ENCODE measurements around the gene FBXO3.
"Not testable (repeated sequence)": the region's sequence is repeated elsewhere in the genome, so short reads cannot be mapped to it uniquely, and the experiment has no call there.

FBXO3 gene

DNA sequence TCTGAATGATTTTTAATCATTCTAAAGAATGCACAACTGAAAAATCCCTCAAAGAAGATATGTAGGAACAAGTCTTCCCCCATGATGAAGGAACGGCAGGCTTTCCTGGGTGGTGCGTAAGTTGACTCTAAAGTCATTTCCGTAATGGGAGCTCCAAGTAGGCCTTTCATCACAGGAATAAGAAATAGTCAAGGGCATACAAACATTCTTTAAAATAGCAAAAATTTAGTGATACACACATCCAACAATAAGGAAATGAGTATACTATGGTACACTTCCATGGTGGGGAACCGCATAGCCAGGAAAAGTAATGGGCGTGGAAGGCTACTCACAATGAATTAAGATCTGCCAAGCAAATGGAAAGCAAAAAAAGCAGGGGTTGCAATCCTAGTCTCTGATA is 48.8 kb downstream of the FBXO3 start:
- DNase-seq, result no peak

GRCh38 chr11:33724644-33725035 is 49.7 kb downstream of the FBXO3 start:
- DNase-seq, result no peak

GRCh38 chr11:33723238-33723881 is 51.0 kb downstream of the FBXO3 start:
- no peak for DNase-seq

DNA sequence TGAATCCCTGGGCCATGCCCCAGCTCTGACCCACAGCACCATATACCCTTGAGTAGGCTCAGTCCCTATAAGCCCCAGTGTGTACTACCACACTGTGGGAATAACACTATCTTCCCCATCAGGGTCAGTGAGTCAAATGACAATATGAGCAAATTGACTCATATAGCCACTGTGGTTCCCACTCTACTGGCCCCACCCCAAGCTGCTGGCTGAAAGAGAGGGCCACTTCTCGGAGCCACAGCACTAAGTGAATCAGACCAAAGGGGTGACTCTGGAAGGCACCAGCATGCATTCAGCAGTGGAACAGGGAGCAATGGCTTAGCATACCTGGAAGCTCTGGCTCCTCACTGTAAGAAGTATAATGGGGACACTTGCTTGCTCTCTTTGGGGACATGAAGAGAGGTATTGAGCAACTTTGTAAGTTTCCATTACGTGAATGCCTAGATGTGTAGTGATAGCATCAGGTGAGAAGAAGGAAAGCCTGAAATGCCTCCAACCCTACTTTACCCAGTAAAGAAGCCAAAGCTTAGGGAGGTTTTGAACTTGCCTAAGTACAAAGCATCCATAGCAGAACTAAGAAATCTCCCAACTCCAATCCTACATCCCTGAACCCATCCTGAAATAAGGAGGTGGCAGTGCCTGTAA is 51.6 kb downstream of the FBXO3 start:
- no peak for DNase-seq

DNA sequence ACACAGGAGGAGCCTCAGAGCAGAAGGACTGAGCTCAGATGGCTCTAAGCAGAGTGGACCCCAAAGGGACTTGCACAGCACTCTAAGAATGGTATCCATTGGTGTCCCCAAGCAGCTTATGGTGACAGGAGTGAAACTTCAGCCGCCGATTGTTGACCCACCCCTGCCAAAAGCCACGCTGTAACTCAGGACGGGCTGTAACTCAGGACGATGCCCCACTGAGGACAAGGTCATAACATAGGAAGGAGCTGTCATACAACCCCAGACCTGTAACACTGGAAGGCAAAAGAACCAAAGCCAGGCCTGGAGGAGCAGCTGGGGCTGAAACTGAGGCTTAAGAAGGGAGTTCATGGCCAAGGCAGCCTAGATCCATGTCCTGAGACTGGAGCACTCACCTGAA is 52.3 kb downstream of the FBXO3 start:
- DNase-seq, result no peak

- no peak for DNase-seq
These were observed 52.9 kb downstream of the FBXO3 start for GRCh38 chr11:33721426-33721825.

DNA sequence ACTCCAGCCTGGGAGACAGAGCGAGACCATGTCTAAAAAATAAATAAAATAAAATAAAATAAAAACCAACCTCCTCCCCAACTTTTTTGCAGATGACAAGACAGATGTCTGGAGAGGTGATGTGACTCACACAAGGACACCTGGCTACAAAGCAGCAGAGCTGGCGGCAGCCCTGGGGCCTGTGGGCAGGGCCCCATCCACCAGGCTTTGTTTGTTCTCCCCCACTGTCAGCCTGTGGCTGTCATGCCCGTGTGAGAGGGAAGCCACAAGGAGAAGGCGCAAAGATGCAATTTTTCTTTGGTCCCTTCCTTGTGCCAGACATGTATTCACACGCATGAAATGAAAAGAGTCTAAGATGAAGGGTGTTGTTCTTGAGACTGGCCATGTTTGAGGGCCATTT is 54.7 kb downstream of the FBXO3 start:
- no peak for DNase-seq

GRCh38 chr11:33718440-33718839 is 55.9 kb downstream of the FBXO3 start:
- DNase-seq, result no peak

- peak; percentile 27 for DNase-seq
These were observed 58.1 kb downstream of the FBXO3 start for GRCh38 chr11:33716243-33716642.

DNA sequence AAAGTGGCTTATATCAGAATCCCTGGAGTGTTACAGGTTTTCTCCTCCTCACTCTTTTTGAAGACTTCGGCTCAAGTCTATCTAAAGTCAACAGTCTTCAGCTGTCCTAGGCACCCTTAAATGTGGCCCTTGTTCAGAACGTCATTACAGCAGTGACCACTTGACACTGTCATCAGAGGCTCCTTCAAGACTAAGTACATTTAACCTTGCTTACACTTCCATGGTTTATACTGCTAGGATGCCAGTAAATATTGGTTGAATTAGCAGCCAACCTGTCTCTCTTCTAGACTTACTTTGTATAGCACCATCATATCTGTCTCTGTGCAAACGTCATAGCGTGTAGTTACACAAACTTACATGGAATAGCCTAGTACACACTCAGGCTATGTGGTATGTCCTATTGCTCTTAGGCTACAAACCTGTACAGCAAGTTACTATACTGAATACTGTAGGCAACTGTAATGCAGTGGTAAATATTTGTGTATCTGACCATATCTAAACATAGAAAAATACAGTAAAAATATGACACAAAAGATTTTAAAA is 60.4 kb downstream of the FBXO3 start:
- DNase-seq, result no peak

- no peak for DNase-seq
These were observed 61.0 kb downstream of the FBXO3 start for GRCh38 chr11:33713151-33713855.

DNA sequence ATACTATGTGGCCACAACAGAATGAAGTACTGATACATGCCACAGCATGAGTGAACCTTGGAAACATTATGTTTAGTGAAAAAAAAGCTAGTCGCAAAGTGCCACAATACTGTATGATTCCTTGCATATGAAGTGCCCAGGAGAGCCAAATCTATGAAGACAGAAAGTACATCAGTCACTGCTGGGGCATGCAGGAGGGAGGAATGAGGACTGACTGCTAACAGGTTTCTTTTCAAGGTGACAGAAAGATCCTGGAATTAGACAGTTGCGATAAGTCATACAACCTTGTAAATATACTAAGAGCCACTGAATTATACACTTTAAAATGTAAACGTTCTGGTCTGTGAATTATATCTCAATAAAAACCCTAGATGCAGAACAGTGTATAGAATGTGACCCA is 61.9 kb downstream of the FBXO3 start:
- no peak for DNase-seq

- DNase-seq, result no peak
These were observed 64.9 kb downstream of the FBXO3 start for GRCh38 chr11:33709466-33709865.

GRCh38 chr11:33708985-33709384 is 65.3 kb downstream of the FBXO3 start:
- DNase-seq, result no peak

- DNase-seq, result not testable (repeated sequence)
These were observed 66.5 kb downstream of the FBXO3 start for GRCh38 chr11:33707831-33708230.

DNA sequence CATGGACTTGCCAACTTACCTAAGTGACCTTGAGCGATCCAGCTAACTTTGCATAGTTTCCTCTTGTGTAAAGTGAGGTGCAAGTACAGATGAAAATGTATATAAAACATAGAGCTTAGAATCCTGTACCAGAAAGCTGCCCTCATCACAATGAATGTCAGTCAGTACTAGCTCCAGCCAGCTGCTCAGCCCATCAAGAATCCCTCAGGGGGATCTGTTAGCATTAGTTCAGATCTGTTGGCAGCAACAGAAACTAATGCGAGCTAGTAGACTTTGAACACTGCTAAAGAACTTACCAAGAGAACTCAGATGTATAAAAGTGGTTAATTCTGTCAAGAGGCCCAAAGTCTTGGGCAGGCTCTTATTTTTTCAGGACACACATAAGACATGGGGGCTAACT is 67.4 kb downstream of the FBXO3 start:
- no peak for DNase-seq

- no peak for DNase-seq
These were observed 67.8 kb downstream of the FBXO3 start for GRCh38 chr11:33706546-33706945.

DNA sequence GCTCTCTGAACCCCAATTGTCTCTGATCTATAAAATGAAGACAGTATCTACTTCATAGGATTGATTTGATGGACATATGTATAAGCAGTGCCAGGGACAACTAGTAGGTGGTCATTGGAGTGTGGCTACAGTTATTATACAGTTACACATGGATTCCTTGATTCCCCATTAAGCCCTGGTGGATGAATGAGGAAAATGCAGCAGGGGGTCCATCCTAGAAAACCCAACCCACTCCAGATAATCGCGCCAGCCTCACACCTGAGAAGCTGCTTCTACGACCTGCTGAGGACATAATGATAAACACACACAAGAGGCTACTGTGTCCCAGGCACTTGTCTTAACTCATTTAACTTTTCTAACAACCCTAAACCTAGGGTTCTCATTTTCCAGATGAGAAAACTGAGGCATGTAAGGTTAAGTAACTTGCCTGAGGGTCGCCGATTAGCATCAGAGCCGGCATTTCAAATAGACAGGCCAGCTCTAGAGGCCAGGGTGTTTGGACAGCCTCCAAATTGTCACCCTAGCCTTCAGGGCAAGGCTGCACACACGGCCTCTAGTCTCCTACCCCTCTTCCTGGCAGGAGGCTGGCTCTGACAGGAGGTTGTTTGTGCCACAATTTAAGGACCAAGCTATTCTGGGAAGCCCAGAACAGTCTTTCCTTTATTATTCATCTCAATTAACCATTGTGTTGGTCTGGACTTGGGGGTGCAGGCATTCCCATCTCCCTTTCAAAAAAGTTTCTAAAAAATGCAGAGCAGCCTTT is 69.9 kb downstream of the FBXO3 start:
- DNase-seq, result no peak

GRCh38 chr11:33703788-33704187 is 70.5 kb downstream of the FBXO3 start:
- no peak for DNase-seq

DNA sequence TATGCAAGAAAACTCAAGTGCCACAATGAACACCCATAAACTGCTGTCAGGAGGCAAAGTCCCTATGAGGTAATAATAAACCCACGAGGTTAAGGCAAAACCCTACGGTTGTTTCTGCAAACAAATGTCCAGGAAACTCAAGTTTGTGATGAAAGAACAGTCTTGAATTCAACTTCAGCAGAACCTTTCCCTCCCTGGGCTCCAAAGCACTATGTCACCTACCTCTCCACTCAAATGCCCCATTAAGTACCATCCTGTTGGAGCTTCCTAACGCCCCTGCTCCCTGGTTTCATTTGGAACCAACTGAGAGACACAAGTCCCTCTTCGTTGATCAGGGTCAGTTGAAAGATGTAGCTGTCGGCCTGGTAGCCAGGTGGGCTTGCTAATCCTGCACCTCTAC is 71.1 kb downstream of the FBXO3 start:
- DNase-seq, result no peak

- no peak for DNase-seq
These were observed 72.8 kb downstream of the FBXO3 start for GRCh38 chr11:33701302-33702230.

Data from CD4-positive, alpha-beta T cell treated with Interleukin-6 for 4 hours (primary cell).